ENCODE measurements around the gene LCA5.

The LCA5 gene

GRCh38 chr6:79435746-79436145 is 101.5 kb downstream of the LCA5 start:
- Histone ChIP-seq H3K4me2 (ENCODE audit: insufficient read depth, low read length) (no peak overlapping the region), H3K36me3 (ENCODE audit: insufficient read depth, low read length) (no peaks in the 10 kb centered on the region), H3K4me1 (ENCODE audit: insufficient read depth, low read length) (peaks cover 11% of the 10 kb centered on the region; the same call in 1 of the 2 replicates), H3K27ac (ENCODE audit: low read length) (no peak overlapping the region), H3K4me3 (ENCODE audit: low read depth in 1 of 2, low read length in 2 of 2) (no peak overlapping the region), H3K9me3 (ENCODE audit: insufficient read depth, low read length, severe bottlenecking) (no peaks in the 10 kb centered on the region), H2AFZ (ENCODE audit: low read depth, low read length) (no peak overlapping the region), H4K20me1 (ENCODE audit: insufficient read depth, low read length) (no peaks in the 10 kb centered on the region), H3K79me2 (ENCODE audit: insufficient read depth, low read length) (no peaks in the 10 kb centered on the region), H3K9ac (ENCODE audit: low read depth, low read length) (no peak overlapping the region), H3K27me3 (ENCODE audit: insufficient read depth, low read length, poor library complexity) (no peaks in the 10 kb centered on the region)
- no peak for TF ChIP-seq EZH2 (IDR thresholded peaks at IDR 0.05; ENCODE audit: borderline replicate concordance, low read depth, low read length, severe bottlenecking)
- TF ChIP-seq CTCF (IDR thresholded peaks at IDR 0.05; ENCODE audit: borderline replicate concordance, extremely low read depth, low read length, poor library complexity, severe bottlenecking) = no peak
- DNase-seq (no peak), ATAC-seq (ENCODE audit: insufficient read depth, low read depth) (no peak)
